B cell (primary cell): ENCODE measurements around the gene CCDC187. TPM values are rescaled to one million over a fixed set of nuclear protein-coding genes. Genes with fewer than 3 reads are reported as not detected.

Source experiments
- ATAC-seq: fragments of 200-7000 bp; cut with Tn5 transposase; one replicate; pipeline ENCODE4 v1.10.0; 2021; ENCODE audit warnings: low read depth, mild to moderate bottlenecking, moderate number of reproducible peaks, moderate library complexity
- CTCF ChIA-PET: fragments of 350-600 bp; sonication (Branson Sonifier 250); formaldehyde crosslinking; loops from one replicate; lab custom pipeline; 2021; ENCODE audit warnings: antibody characterized with exemption, inconsistent platforms; lab: Charles Lee
- POLR2A ChIA-PET: fragments of 350-600 bp; sonication (Branson Sonifier 250); formaldehyde crosslinking; loops from one replicate; lab custom pipeline; 2021; ENCODE audit warnings: antibody characterized with exemption; lab: Charles Lee
- DNase-seq: peaks from one replicate; pipeline ENCODE4 v3.0.0; 2013
- H2AFZ ChIP-seq: 2 replicates; pipeline ENCODE4 v1.6.1; 2012; ENCODE audit warnings: mild to moderate bottlenecking, low read depth, low read length; ENCODE audit not compliant: insufficient read depth, poor library complexity, severe bottlenecking
- H3K27ac ChIP-seq, 2 donors: 1 replicate in 1 of 2; 2 replicates in 1 of 2; pipeline ENCODE4 v1.5.1; 2012 to 2013; ENCODE audit warnings: low read length in 2 of 2, mild to moderate bottlenecking in 2 of 2, moderate library complexity in 1 of 2
- H3K27me3 ChIP-seq, 4 experiments: fragments of 200-600 bp in 1 of 4; sonication (generic) in 1 of 4; replicated peaks in 1 of 4; 1 replicate in 2 of 4; 2 replicates in 2 of 4; pipeline versions ENCODE4 v1.6.1 to v1.7.0; 2013 to 2016; ENCODE audit warnings: low read length in 3 of 4, mild to moderate bottlenecking in 2 of 4, mixed read lengths in 1 of 4, moderate library complexity in 1 of 4; ENCODE audit not compliant: insufficient read depth in 4 of 4, control insufficient read depth in 3 of 4; ENCODE audit errors: control extremely low read depth in 1 of 4
- H3K36me3 ChIP-seq, 2 experiments: replicated peaks in 1 of 2; 1 replicate in 1 of 2; 2 replicates in 1 of 2; pipeline versions ENCODE4 v1.6.1 to v1.7.1; 2013; ENCODE audit warnings: low read length in 1 of 2; ENCODE audit not compliant: insufficient read depth in 2 of 2, control insufficient read depth in 1 of 2; ENCODE audit errors: control extremely low read depth in 1 of 2, extremely low read depth in 1 of 2
- H3K4me1 ChIP-seq, 2 donors: fragments of 200-600 bp in 1 of 2; sonication (generic) in 1 of 2; 1 replicate in 1 of 2; 2 replicates in 1 of 2; pipeline versions ENCODE4 v1.5.1 to v1.6.1; 2013 to 2017; ENCODE audit warnings: low read length in 2 of 2; ENCODE audit not compliant: control insufficient read depth in 2 of 2, insufficient read depth in 2 of 2
- H3K4me2 ChIP-seq: replicated peaks from 2 replicates; pipeline ENCODE3; 2012; ENCODE audit warnings: mild to moderate bottlenecking, low read depth, low read length; ENCODE audit not compliant: poor library complexity, severe bottlenecking
- H3K4me3 ChIP-seq, 5 experiments: fragments of 200-600 bp in 1 of 5; sonication (generic) in 1 of 5; 1 replicate in 3 of 5; 2 replicates in 2 of 5; pipeline versions ENCODE4 v1.5.1 to v1.7.0; 2011 to 2016; ENCODE audit warnings: low read length in 4 of 5, mild to moderate bottlenecking in 4 of 5, low read depth in 2 of 5, control low read depth in 1 of 5, moderate library complexity in 1 of 5; ENCODE audit not compliant: insufficient read depth in 1 of 5; ENCODE audit errors: control extremely low read depth in 1 of 5, extremely low read depth in 1 of 5
- H3K79me2 ChIP-seq: fragments of 200-600 bp; sonication (generic); one replicate; pipeline ENCODE4 v1.6.0; 2016; ENCODE audit warnings: low read length; ENCODE audit not compliant: control insufficient read depth, insufficient read depth
- H3K9ac ChIP-seq: fragments of 200-600 bp; sonication (generic); 2 replicates; pipeline ENCODE4 v1.6.1; 2017; ENCODE audit warnings: mild to moderate bottlenecking, low read length, moderate library complexity
- H3K9me3 ChIP-seq, 3 donors: one replicate each; pipeline versions ENCODE4 v1.6.1 to v1.7.1; 2013; ENCODE audit warnings: low read length in 2 of 3; ENCODE audit not compliant: control insufficient read depth in 2 of 3, insufficient read depth in 1 of 3; ENCODE audit errors: control extremely low read depth in 1 of 3
- H4K20me1 ChIP-seq: 2 replicates; pipeline ENCODE4 v1.6.0; 2012; ENCODE audit warnings: mild to moderate bottlenecking, low read length; ENCODE audit not compliant: insufficient read depth, control insufficient read depth, poor library complexity, severe bottlenecking
- H3K27ac Mint-ChIP-seq: one replicate; pipeline ENCODE4 v1.8.0; 2021; ENCODE audit warnings: mixed read lengths
- H3K27me3 Mint-ChIP-seq: one replicate; pipeline ENCODE4 v1.8.0; 2021; ENCODE audit warnings: mixed read lengths
- H3K4me1 Mint-ChIP-seq: one replicate; pipeline ENCODE4 v1.8.0; 2021; ENCODE audit warnings: mixed read lengths
- H3K4me3 Mint-ChIP-seq: one replicate; pipeline ENCODE4 v1.8.0; 2021; ENCODE audit warnings: mixed read lengths
- H3K9me3 Mint-ChIP-seq: one replicate; pipeline ENCODE4 v1.8.0; 2022; ENCODE audit warnings: mixed read lengths; ENCODE audit not compliant: insufficient read depth
- CTCF ChIP-seq: fragments of 200-600 bp; IDR thresholded peaks from one replicate; pipeline ENCODE4 v1.8.0; 2022; ENCODE audit warnings: antibody characterized with exemption, mild to moderate bottlenecking
- EZH2 ChIP-seq: IDR thresholded peaks from 2 replicates; pipeline ENCODE4 v1.6.1; 2012; ENCODE audit warnings: borderline replicate concordance, low read depth, mild to moderate bottlenecking, moderate library complexity, low read length; ENCODE audit not compliant: insufficient read depth, poor library complexity, severe bottlenecking
- WGBS: methylation state at CpG from one replicate; pipeline ENCODE4 v1.1.5; 2013; ENCODE audit warnings: missing lambda C conversion rate; ENCODE audit not compliant: insufficient coverage; 5-methylcytosine and 5-hydroxymethylcytosine counted together
- intact Hi-C: fragments of 100-400 bp; cut with micrococcal nuclease; formaldehyde crosslinking; loops from one replicate; pipeline ENCODE4 v1.10.0; 2022
- polyA plus RNA-seq: library from polyadenylated mRNA; depleted of rRNA; stranded (reverse); fragments of >200 nt; gene quantifications from 2 replicates; pipeline ENCODE4 v1.2.3, GENCODE V29; 2012
- total RNA-seq, 2 donors: library from RNA; stranded (reverse); fragments of 120-200 nt in 1 of 2; gene quantifications; 1 replicate in 1 of 2; 2 replicates in 1 of 2; pipeline versions ENCODE4 v1.2.3 to v1.2.4, GENCODE V29; 2013 to 2022

The CCDC187 gene
- total and polyA plus RNA-seq, 2 donors (not counting 1 experiment from before 2014, with no cell fraction given) = 1.5 to 7.6 TPM

DNA sequence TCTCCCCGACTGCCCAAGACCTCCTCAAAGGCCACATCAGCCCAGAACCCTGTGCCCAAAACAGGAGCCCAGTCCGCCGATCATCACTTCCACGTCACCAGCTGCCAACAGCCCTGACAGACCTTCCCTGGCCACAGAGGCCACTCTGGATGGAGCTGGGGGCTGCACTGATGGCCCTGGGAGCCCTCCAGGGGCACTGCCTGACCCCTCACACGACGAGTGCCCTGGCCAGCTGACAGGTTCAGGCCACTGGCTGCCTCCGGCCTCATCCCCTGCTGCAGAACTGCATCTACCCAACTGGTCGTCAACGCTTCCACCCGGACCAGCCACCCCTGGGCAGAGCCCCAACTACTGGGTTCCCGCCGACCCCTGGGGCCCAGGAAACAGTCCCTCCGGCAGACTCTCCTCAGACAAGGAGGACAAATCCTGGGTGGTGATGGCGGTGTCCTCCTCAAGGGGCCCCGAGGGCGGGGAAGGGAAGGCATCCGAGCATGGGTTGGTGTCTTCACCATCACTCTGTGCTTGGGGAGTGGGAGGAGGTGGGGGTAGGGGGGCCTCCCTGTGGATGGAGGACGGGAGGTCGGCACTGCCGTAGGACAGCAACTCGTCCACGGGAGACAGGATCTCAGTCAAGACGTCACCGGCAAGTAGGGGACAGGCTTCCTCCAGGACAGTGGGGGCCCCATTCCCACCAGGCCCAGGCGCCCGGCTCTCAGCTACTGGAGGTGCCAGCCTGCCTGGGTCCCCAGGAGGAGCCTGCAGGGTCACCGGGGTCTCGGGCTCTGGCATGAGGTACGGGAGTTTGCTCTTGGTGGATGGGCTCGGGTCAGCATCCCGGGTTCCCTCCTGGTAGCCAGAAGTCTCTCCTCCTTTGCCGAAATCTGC is 50.4 kb downstream of the CCDC187 start:
- H3K27me3 Mint-ChIP-seq = no peaks in the 10 kb centered on the region
- H3K36me3 ChIP-seq = no peaks in the 10 kb centered on the region
- peaks cover 0 to 5% (median 0%) of the 10 kb centered on the region in 4 experiments for H3K27me3 ChIP-seq
- H3K4me3 Mint-ChIP-seq = no peak overlapping the region
- H3K4me1 ChIP-seq = no peaks in the 10 kb centered on the region
- ChIA-PET CTCF (interaction anchor here (1.8 kb wide), 1 partner anchor 11 kb away, joined by 5 read pairs; no protein-coding TSS in a partner anchor), POLR2A (no interaction called here)
- H2AFZ ChIP-seq = no peak overlapping the region
- H3K27ac ChIP-seq = no peak overlapping the region
- intact Hi-C loops = no loop called here
- ATAC-seq (no peak), DNase-seq (no peak)
- H3K27ac Mint-ChIP-seq = no peak overlapping the region
- no peaks in the 10 kb centered on the region for H3K4me1 Mint-ChIP-seq
- H3K9me3 Mint-ChIP-seq = no peaks in the 10 kb centered on the region
- H3K79me2 ChIP-seq = no peaks in the 10 kb centered on the region
- TF ChIP-seq CTCF (no peak), EZH2 (no peak)
- H3K4me2 ChIP-seq = no peak overlapping the region
- WGBS = 88% methylated on average over 32 of the region's 32 CpGs
- no peaks in the 10 kb centered on the region for H3K9me3 ChIP-seq
- H3K9ac ChIP-seq = no peak overlapping the region
- H3K4me3 ChIP-seq = no peak overlapping the region
- no peaks in the 10 kb centered on the region for H4K20me1 ChIP-seq

DNA sequence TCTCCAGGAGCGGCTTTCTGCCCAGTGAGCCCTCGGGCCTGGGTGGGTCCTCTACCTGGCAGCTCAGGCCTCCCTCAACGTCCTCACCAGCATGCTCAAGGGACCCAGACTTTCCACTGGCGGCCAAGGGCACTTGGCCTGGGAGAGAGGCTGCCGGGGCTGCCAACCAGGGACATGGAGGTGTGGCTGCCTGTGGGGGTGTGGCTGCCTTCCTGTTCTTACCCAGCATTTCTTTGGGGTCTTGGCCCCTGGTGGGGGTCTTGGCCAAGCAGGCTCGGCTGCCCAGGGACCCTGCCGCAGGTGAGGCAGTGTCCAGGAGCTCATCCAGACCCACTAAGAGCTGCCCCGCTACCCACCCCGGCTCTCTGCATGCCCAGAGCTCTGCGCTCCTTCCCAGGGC is 51.0 kb downstream of the CCDC187 start:
- ATAC-seq (no peak), DNase-seq (no peak)
- H3K4me3 ChIP-seq = no peak overlapping the region
- no peaks in the 10 kb centered on the region for H4K20me1 ChIP-seq
- H3K27me3 ChIP-seq = peaks cover 0 to 5% (median 0%) of the 10 kb centered on the region in 4 experiments
- no peaks in the 10 kb centered on the region for H3K4me1 ChIP-seq
- no peaks in the 10 kb centered on the region for H3K36me3 ChIP-seq
- H3K4me2 ChIP-seq = no peak overlapping the region
- H2AFZ ChIP-seq = no peak overlapping the region
- intact Hi-C loops = no loop called here
- WGBS = 88% methylated on average over 10 of the region's 10 CpGs
- ChIA-PET POLR2A (no interaction called here), CTCF (no interaction called here)
- no peak overlapping the region for H3K9ac ChIP-seq
- no peaks in the 10 kb centered on the region for H3K79me2 ChIP-seq
- Mint-ChIP-seq H3K9me3 (no peaks in the 10 kb centered on the region), H3K4me3 (no peak overlapping the region), H3K4me1 (no peaks in the 10 kb centered on the region), H3K27ac (no peak overlapping the region), H3K27me3 (no peaks in the 10 kb centered on the region)
- H3K27ac ChIP-seq = no peak overlapping the region
- H3K9me3 ChIP-seq = no peaks in the 10 kb centered on the region
- TF ChIP-seq EZH2 (no peak), CTCF (no peak)
